Hepatocyte (in vitro differentiated cells): ENCODE data around the gene RPTOR. TPM values are rescaled to one million over a fixed set of nuclear protein-coding genes. Genes with fewer than 3 reads are reported as not detected.

ENCODE experiments used
- DNase-seq: peaks from one replicate; pipeline ENCODE4 v3.0.0-alpha.2; 2016; ENCODE audit warnings: low spot score
- H2AFZ ChIP-seq: fragments of 200-600 bp; sonication (generic); 2 replicates; pipeline ENCODE4 v1.6.0; 2016; ENCODE audit warnings: antibody characterized with exemption, mild to moderate bottlenecking
- H3K27ac ChIP-seq: fragments of 200-600 bp; sonication (generic); 2 replicates; pipeline ENCODE4 v1.5.1; 2016; ENCODE audit warnings: mild to moderate bottlenecking
- H3K27me3 ChIP-seq: fragments of 200-600 bp; sonication (generic); 2 replicates; pipeline ENCODE4 v1.6.1; 2016
- H3K36me3 ChIP-seq: fragments of 200-600 bp; sonication (generic); replicated peaks from 2 replicates; pipeline ENCODE4 v1.5.1; 2016; ENCODE audit warnings: low read depth; ENCODE audit not compliant: insufficient read depth
- H3K4me1 ChIP-seq: fragments of 200-600 bp; sonication (generic); 2 replicates; pipeline ENCODE4 v1.5.1; 2016; ENCODE audit warnings: mild to moderate bottlenecking, moderate library complexity; ENCODE audit not compliant: insufficient read depth
- H3K4me2 ChIP-seq: fragments of 200-600 bp; sonication (generic); 2 replicates; pipeline ENCODE4 v1.6.0; 2016
- H3K4me3 ChIP-seq: fragments of 200-600 bp; sonication (generic); 2 replicates; pipeline ENCODE4 v1.5.1; 2016; ENCODE audit warnings: mild to moderate bottlenecking
- H3K79me2 ChIP-seq: fragments of 200-600 bp; sonication (generic); 2 replicates; pipeline ENCODE4 v1.6.0; 2017; ENCODE audit warnings: mild to moderate bottlenecking
- H3K9me2 ChIP-seq: fragments of 200-600 bp; sonication (generic); replicated peaks from 2 replicates; pipeline ENCODE4 v1.6.0; 2017; ENCODE audit warnings: mild to moderate bottlenecking; ENCODE audit not compliant: insufficient read depth
- H3K9me3 ChIP-seq: fragments of 200-600 bp; sonication (generic); 2 replicates; pipeline ENCODE4 v1.5.1; 2016; ENCODE audit warnings: low read depth, mild to moderate bottlenecking
- H4K20me1 ChIP-seq: fragments of 200-600 bp; sonication (generic); 2 replicates; pipeline ENCODE4 v1.6.0; 2016; ENCODE audit warnings: mild to moderate bottlenecking; ENCODE audit not compliant: insufficient read depth, poor library complexity, severe bottlenecking
- CTCF ChIP-seq: fragments of 200-600 bp; sonication (generic); IDR thresholded peaks from 2 replicates; pipeline ENCODE4 v1.5.1; 2016; ENCODE audit warnings: antibody characterized with exemption, mild to moderate bottlenecking; ENCODE audit not compliant: poor library complexity
- EZH2 ChIP-seq: fragments of 200-600 bp; sonication (generic); IDR thresholded peaks from 2 replicates; pipeline ENCODE4 v1.6.1; 2016; ENCODE audit warnings: antibody characterized with exemption, mild to moderate bottlenecking, borderline replicate concordance
- EZH2phosphoT487 ChIP-seq: fragments of 200-600 bp; sonication (generic); IDR thresholded peaks from one replicate; pipeline ENCODE4 v1.6.1; 2018; ENCODE audit warnings: antibody characterized with exemption, mild to moderate bottlenecking, low read depth, moderate library complexity; ENCODE audit not compliant: unreplicated experiment, severe bottlenecking
- WGBS: methylation state at CpG from one replicate; pipeline ENCODE4 v1.1.6; 2016; ENCODE audit warnings: low lambda C conversion rate; ENCODE audit errors: missing lambda C conversion rate; 5-methylcytosine and 5-hydroxymethylcytosine counted together
- polyA plus RNA-seq: library from polyadenylated mRNA; unstranded; fragments of >200 nt; fragmentation: Nextera tagmentation; extraction: Ambion mirVana; gene quantifications from 2 replicates; pipeline ENCODE4 v1.2.1, GENCODE V29; 2016
- total RNA-seq: library from RNA; depleted of rRNA; stranded (reverse); fragments of >200 nt; gene quantifications from 2 replicates; pipeline ENCODE4 v1.2.3, GENCODE V29; 2014

Gene RPTOR
- total and polyA plus RNA-seq, 2 experiments from 2014 or later, result 14.1 to 20.6 TPM

GRCh38 chr17:80938556-80938955, 393.9 kb downstream of the RPTOR start:
- peaks cover 4% of the 10 kb centered on the region for H3K4me1 ChIP-seq
- WGBS, result 91% methylated on average over 12 of the region's 12 CpGs
- H3K4me2 ChIP-seq, result no peak overlapping the region
- H3K36me3 ChIP-seq, result no peaks in the 10 kb centered on the region
- no peak for DNase-seq
- no peaks in the 10 kb centered on the region for H3K9me2 ChIP-seq
- TF ChIP-seq EZH2phosphoT487 (no peak), CTCF (no peak), EZH2 (no peak)
- no peaks in the 10 kb centered on the region for H3K79me2 ChIP-seq
- no peaks in the 10 kb centered on the region for H3K9me3 ChIP-seq
- H4K20me1 ChIP-seq, result no peaks in the 10 kb centered on the region
- no peak overlapping the region for H3K4me3 ChIP-seq
- no peak overlapping the region for H2AFZ ChIP-seq
- no peaks in the 10 kb centered on the region for H3K27me3 ChIP-seq
- no peak overlapping the region for H3K27ac ChIP-seq

GRCh38 chr17:80939151-80940145, 394.8 kb downstream of the RPTOR start:
- no peaks in the 10 kb centered on the region for H4K20me1 ChIP-seq
- no peak for TF ChIP-seq CTCF
- no peak for TF ChIP-seq EZH2phosphoT487
- no peak for TF ChIP-seq EZH2

GRCh38 chr17:80940171-80941123, 395.8 kb downstream of the RPTOR start:
- H4K20me1 ChIP-seq, result no peaks in the 10 kb centered on the region
- DNase-seq, result no peak
- no peak overlapping the region for H3K4me3 ChIP-seq
- H3K4me2 ChIP-seq, result no peak overlapping the region
- TF ChIP-seq EZH2, result no peak
- no peak for TF ChIP-seq EZH2phosphoT487
- TF ChIP-seq CTCF, result no peak
- H3K79me2 ChIP-seq, result no peaks in the 10 kb centered on the region
- no peak overlapping the region for H2AFZ ChIP-seq
- H3K27ac ChIP-seq, result no peak overlapping the region
- H3K9me3 ChIP-seq, result no peaks in the 10 kb centered on the region
- 96% methylated on average over 31 of the region's 38 CpGs for WGBS
- no peaks in the 10 kb centered on the region for H3K36me3 ChIP-seq
- peaks cover 4% of the 10 kb centered on the region for H3K4me1 ChIP-seq
- no peaks in the 10 kb centered on the region for H3K9me2 ChIP-seq
- H3K27me3 ChIP-seq, result no peaks in the 10 kb centered on the region

More at GRCh38 chr17:80939151-80940145, 394.8 kb downstream of the RPTOR start:
- no peak overlapping the region for H3K27ac ChIP-seq
- no peaks in the 10 kb centered on the region for H3K9me3 ChIP-seq
- H3K27me3 ChIP-seq, result no peaks in the 10 kb centered on the region
- no peaks in the 10 kb centered on the region for H3K36me3 ChIP-seq
- peaks cover 4% of the 10 kb centered on the region for H3K4me1 ChIP-seq
- H2AFZ ChIP-seq, result no peak overlapping the region
- no peak overlapping the region for H3K4me2 ChIP-seq
- no peak overlapping the region for H3K4me3 ChIP-seq
- H3K79me2 ChIP-seq, result no peaks in the 10 kb centered on the region
- no peaks in the 10 kb centered on the region for H3K9me2 ChIP-seq
- WGBS, result 95% methylated on average over 27 of the region's 27 CpGs
- no peak for DNase-seq
